Measurements from ENCODE around the gene MSH5. TPM values are rescaled to one million over a fixed set of nuclear protein-coding genes. Genes with fewer than 3 reads are reported as not detected.

Gene MSH5
- total and polyA plus RNA-seq, 4 donors = 5.9 to 15.1 (median 7.0) TPM; not detected in 1

- Histone ChIP-seq H3K27ac (ENCODE audit: low read depth in 1 of 2, low read length in 2 of 2) (no peak overlapping the region), H3K4me3 (ENCODE audit: low read length in 2 of 2) (no peak overlapping the region), H3K36me3 (ENCODE audit: control insufficient read depth in 1 of 2, insufficient read depth in 2 of 2, low read length in 1 of 2) (peaks cover 0 to 2% of the 10 kb centered on the region in 2 donors), H3K9me3 (ENCODE audit: control insufficient read depth, low read length) (no peaks in the 10 kb centered on the region), H3K27me3 (ENCODE audit: control insufficient read depth in 1 of 2, insufficient read depth in 2 of 2, low read length in 1 of 2) (no peaks in the 10 kb centered on the region), H3K4me1 (ENCODE audit: control insufficient read depth in 1 of 2, insufficient read depth in 2 of 2, low read length in 2 of 2) (no peaks in the 10 kb centered on the region)
- DNase-seq (peak in 1 of 2 donors; percentile 75), ATAC-seq (ENCODE audit: low FRiP score) (no peak)
- intact Hi-C loops (cut with DNase I) = loop anchor here in 1 of 2 donors (5.0 kb wide), 1 partner anchor 225 kb away; no protein-coding TSS in a partner anchor
- WGBS, 2 donors = 73 to 77% methylated on average over 7 of the region's 7 CpGs
Observed at GRCh38 chr6:31727034-31727716, 12.6 kb upstream of the MSH5 start.

- Histone ChIP-seq H3K4me1 (ENCODE audit: control insufficient read depth in 1 of 2, insufficient read depth in 2 of 2, low read length in 2 of 2) (no peaks in the 10 kb centered on the region), H3K27ac (ENCODE audit: low read depth in 1 of 2, low read length in 2 of 2) (peak overlapping the region in 1 of 2 donors; percentile 94), H3K36me3 (ENCODE audit: control insufficient read depth in 1 of 2, insufficient read depth in 2 of 2, low read length in 1 of 2) (peaks cover 0 to 2% of the 10 kb centered on the region in 2 donors), H3K27me3 (ENCODE audit: control insufficient read depth in 1 of 2, insufficient read depth in 2 of 2, low read length in 1 of 2) (no peaks in the 10 kb centered on the region), H3K4me3 (ENCODE audit: low read length in 2 of 2) (peak overlapping the region; percentile 83 to 92), H3K9me3 (ENCODE audit: control insufficient read depth, low read length) (no peaks in the 10 kb centered on the region)
- ATAC-seq (ENCODE audit: low FRiP score) (no peak), DNase-seq (peak; percentile 59 to 80)
- intact Hi-C loops (cut with DNase I) = loop anchor here in 1 of 2 donors (2.0 to 5.0 kb wide), 2 partner anchors 47 to 224 kb away; partner anchors contain the start of gene LY6G5C
- WGBS, 2 donors = 48 to 51% methylated on average over 40 to 41 of the region's 41 CpGs
Observed at GRCh38 chr6:31727717-31728671, 11.8 kb upstream of the MSH5 start.

DNA sequence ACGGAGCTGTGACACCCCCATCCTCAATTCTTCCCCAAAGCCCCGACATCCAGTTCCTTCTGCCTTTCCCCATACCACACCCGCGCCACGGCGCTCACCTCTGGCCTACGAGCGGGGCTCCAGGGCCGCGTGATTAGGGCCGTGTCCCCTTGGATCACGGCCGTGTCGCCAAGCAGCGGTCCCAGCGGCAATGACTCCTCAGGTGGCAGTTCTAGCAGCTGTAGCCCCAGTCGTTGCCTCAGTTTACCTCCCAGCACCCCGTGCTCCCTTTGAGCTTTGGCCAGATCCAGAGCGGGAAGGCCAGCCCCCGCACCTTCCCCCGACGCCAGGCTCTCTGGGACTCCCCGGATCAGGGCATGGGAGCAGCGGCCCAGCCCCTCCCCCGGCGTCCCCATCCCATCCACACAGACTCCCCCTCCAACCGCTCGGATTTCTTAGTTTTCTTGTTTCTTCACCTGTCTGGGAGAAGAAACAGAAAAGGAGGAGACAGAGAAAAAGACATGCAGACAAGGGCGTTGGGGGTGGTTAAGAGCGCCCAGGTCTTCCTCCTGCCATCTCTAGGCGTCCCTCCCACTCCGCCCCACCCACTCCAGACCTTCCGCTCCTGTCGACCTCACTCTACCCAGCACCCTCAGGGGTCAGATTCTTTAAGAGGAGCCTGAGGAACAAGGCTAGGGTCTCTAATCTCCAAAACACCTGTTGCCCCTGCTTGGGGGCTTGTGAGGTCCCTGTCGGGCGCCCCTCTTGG lies 10.9 kb upstream of the MSH5 start, which contains the start of gene DDAH2:
Gene DDAH2 (minus strand): TSS at position 533 of the 748 bp plus-strand sequence. CDS start 138 bp downstream, at position 395.
- H3K27me3 ChIP-seq (ENCODE audit: control insufficient read depth in 1 of 2, insufficient read depth in 2 of 2, low read length in 1 of 2) = no peaks in the 10 kb centered on the region
- H3K27ac ChIP-seq (ENCODE audit: low read depth in 1 of 2, low read length in 2 of 2) = peak within 1 kb of the TSS; percentile 88 to 94
- no peaks in the 10 kb centered on the region for H3K9me3 ChIP-seq (ENCODE audit: control insufficient read depth, low read length)
- intact Hi-C loops (cut with DNase I) = loop anchor here in 1 of 2 donors (1.0 to 5.0 kb wide), 3 partner anchors 48 to 223 kb away; partner anchors contain the start of genes HSPA1B and LY6G5C
- peak within 1 kb of the TSS; percentile 83 to 92 for H3K4me3 ChIP-seq (ENCODE audit: low read length in 2 of 2)
- H3K36me3 ChIP-seq (ENCODE audit: control insufficient read depth in 1 of 2, insufficient read depth in 2 of 2, low read length in 1 of 2) = peaks cover 2% of the 10 kb centered on the region in 2 donors
- H3K4me1 ChIP-seq (ENCODE audit: control insufficient read depth in 1 of 2, insufficient read depth in 2 of 2, low read length in 2 of 2) = no peaks in the 10 kb centered on the region
- 3 to 4% methylated on average over 36 of the region's 36 CpGs for WGBS, 2 donors
- DNase-seq (peak; percentile 63 to 79), ATAC-seq (ENCODE audit: low FRiP score) (peak; percentile 47)

GRCh38 chr6:31729515-31729978 lies 10.3 kb upstream of the MSH5 start:
- DNase-seq (peak; percentile 96 to 97), ATAC-seq (ENCODE audit: low FRiP score) (peak; percentile 93)
- intact Hi-C loops (cut with DNase I) = loop anchor here in 1 of 2 donors (1.0 to 5.0 kb wide), 3 partner anchors 49 to 223 kb away; partner anchors contain the start of genes HSPA1B and LY6G5C
- Histone ChIP-seq H3K4me1 (ENCODE audit: control insufficient read depth in 1 of 2, insufficient read depth in 2 of 2, low read length in 2 of 2) (no peaks in the 10 kb centered on the region), H3K27me3 (ENCODE audit: control insufficient read depth in 1 of 2, insufficient read depth in 2 of 2, low read length in 1 of 2) (no peaks in the 10 kb centered on the region), H3K36me3 (ENCODE audit: control insufficient read depth in 1 of 2, insufficient read depth in 2 of 2, low read length in 1 of 2) (peaks cover 2 to 3% of the 10 kb centered on the region in 2 donors), H3K27ac (ENCODE audit: low read depth in 1 of 2, low read length in 2 of 2) (peak overlapping the region; percentile 88 to 94), H3K9me3 (ENCODE audit: control insufficient read depth, low read length) (no peaks in the 10 kb centered on the region), H3K4me3 (ENCODE audit: low read length in 2 of 2) (peak overlapping the region; percentile 83 to 92)
- WGBS, 2 donors = 0 to 1% methylated on average over 29 of the region's 29 CpGs

DNA sequence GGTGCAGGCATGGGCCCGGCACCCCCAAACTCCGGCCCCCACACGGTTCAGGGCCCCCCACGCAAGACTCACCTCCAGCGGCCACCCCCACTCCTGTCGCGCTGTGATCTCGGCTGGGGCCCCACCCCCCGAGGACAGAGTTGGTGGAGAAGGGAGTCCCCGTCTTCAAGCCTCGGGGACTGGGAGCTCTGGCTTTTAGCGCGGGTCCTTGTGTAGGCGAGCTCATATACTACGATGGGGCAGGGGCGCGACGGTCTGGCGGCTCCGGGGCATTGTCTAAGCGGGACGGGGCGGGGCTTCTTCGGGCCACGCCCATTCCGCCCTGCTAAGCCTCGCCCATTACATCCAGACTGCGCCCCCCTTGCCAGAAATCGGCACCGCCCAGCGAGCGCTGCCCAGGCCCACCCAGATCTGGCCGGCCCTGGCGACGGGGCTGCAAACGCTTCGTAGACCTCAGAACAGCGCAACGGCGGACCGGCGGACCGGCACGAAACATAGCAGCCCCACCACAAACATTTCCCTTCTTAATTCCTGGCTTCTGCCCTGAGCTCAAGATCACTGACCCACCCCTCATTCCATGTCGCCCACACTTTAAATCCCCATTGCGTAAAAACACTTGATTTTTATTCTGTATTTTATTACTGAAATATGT lies 9.7 kb upstream of the MSH5 start:
- Histone ChIP-seq H3K27me3 (ENCODE audit: control insufficient read depth in 1 of 2, insufficient read depth in 2 of 2, low read length in 1 of 2) (no peaks in the 10 kb centered on the region), H3K27ac (ENCODE audit: low read depth in 1 of 2, low read length in 2 of 2) (peak overlapping the region; percentile 88 to 92), H3K4me3 (ENCODE audit: low read length in 2 of 2) (peak overlapping the region; percentile 83 to 92), H3K4me1 (ENCODE audit: control insufficient read depth in 1 of 2, insufficient read depth in 2 of 2, low read length in 2 of 2) (no peaks in the 10 kb centered on the region), H3K36me3 (ENCODE audit: control insufficient read depth in 1 of 2, insufficient read depth in 2 of 2, low read length in 1 of 2) (peaks cover 2 to 3% of the 10 kb centered on the region in 2 donors), H3K9me3 (ENCODE audit: control insufficient read depth, low read length) (no peaks in the 10 kb centered on the region)
- 1% methylated on average over 39 to 46 of the region's 46 CpGs for WGBS, 2 donors
- peak; percentile 94 for ATAC-seq (ENCODE audit: low FRiP score)
- intact Hi-C loops (cut with DNase I) = loop anchor here in 1 of 2 donors (1.0 to 5.0 kb wide), 5 partner anchors 49 to 447 kb away; partner anchors contain the start of genes AGPAT1, HSPA1B, LY6G5C and RNF5
- DNase-seq = peak; percentile 95 to 97

DNA sequence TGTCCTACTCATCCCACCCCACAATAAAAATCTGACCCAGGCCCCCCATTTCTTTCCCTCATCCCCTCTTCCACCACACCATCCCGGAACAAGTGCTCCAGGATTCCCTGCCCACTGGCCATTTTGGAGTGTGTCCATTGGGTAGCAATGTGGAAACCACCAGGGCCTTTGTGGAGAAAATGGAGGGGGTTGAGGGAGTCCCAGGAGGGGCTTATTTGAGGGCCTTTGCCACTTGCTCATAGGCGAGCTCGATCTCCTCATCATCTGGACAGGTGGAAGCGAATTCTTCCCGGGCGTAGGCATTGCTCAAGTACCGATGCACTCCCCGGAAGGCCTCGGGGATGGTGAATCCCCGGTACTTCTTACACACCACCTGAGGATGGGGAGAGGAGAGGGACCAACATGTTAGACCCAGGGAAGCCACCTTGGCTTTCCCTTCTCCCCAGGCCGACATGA lies 9.1 kb upstream of the MSH5 start:
- no peak overlapping the region for H3K4me3 ChIP-seq (ENCODE audit: low read length in 2 of 2)
- peak overlapping the region in 1 of 2 donors; percentile 33 for H3K27ac ChIP-seq (ENCODE audit: low read depth in 1 of 2, low read length in 2 of 2)
- WGBS, 2 donors = 90 to 93% methylated on average over 11 of the region's 11 CpGs
- peaks cover 2 to 3% of the 10 kb centered on the region in 2 donors for H3K36me3 ChIP-seq (ENCODE audit: control insufficient read depth in 1 of 2, insufficient read depth in 2 of 2, low read length in 1 of 2)
- no peaks in the 10 kb centered on the region for H3K4me1 ChIP-seq (ENCODE audit: control insufficient read depth in 1 of 2, insufficient read depth in 2 of 2, low read length in 2 of 2)
- H3K27me3 ChIP-seq (ENCODE audit: control insufficient read depth in 1 of 2, insufficient read depth in 2 of 2, low read length in 1 of 2) = no peaks in the 10 kb centered on the region
- intact Hi-C loops (cut with DNase I) = loop anchor here in 1 of 2 donors (2.0 to 5.0 kb wide), 2 partner anchors 104 to 447 kb away; partner anchors contain the start of genes AGPAT1 and RNF5
- ATAC-seq (ENCODE audit: low FRiP score) (no peak), DNase-seq (no peak)
- H3K9me3 ChIP-seq (ENCODE audit: control insufficient read depth, low read length) = no peaks in the 10 kb centered on the region

- intact Hi-C loops (cut with DNase I) = loop anchor here in 1 of 2 donors (5.0 kb wide), 1 partner anchor 445 kb away; the partner anchor contains the start of genes AGPAT1 and RNF5
- no peak overlapping the region for H3K4me3 ChIP-seq (ENCODE audit: low read length in 2 of 2)
- ATAC-seq (ENCODE audit: low FRiP score) = no peak
- no peaks in the 10 kb centered on the region for H3K27me3 ChIP-seq (ENCODE audit: control insufficient read depth in 1 of 2, insufficient read depth in 2 of 2, low read length in 1 of 2)
- H3K9me3 ChIP-seq (ENCODE audit: control insufficient read depth, low read length) = no peaks in the 10 kb centered on the region
- no peak overlapping the region for H3K27ac ChIP-seq (ENCODE audit: low read depth in 1 of 2, low read length in 2 of 2)
- no peak for DNase-seq
- H3K4me1 ChIP-seq (ENCODE audit: control insufficient read depth in 1 of 2, insufficient read depth in 2 of 2, low read length in 2 of 2) = no peaks in the 10 kb centered on the region
- peaks cover 2 to 3% of the 10 kb centered on the region in 2 donors for H3K36me3 ChIP-seq (ENCODE audit: control insufficient read depth in 1 of 2, insufficient read depth in 2 of 2, low read length in 1 of 2)
- WGBS, 2 donors = 79 to 88% methylated on average over 3 of the region's 3 CpGs
Observed at GRCh38 chr6:31732029-31732428, 7.8 kb upstream of the MSH5 start.
